CD14-positive monocyte (primary cell): Measurements from ENCODE around the gene STEAP3. TPM values are rescaled to one million over a fixed set of nuclear protein-coding genes. Genes with fewer than 3 reads are reported as not detected.

Source experiments
- DNase-seq, 3 donors: peaks; one replicate each; pipeline ENCODE4 v3.0.0-alpha.2; 2011 to 2022
- H2AFZ ChIP-seq: 2 replicates; pipeline ENCODE4 v1.6.0; 2012; ENCODE audit warnings: mild to moderate bottlenecking, low read depth, low read length, inconsistent platforms; ENCODE audit not compliant: insufficient read depth, poor library complexity, severe bottlenecking
- H3K27ac ChIP-seq, 2 donors: 1 replicate in 1 of 2; 2 replicates in 1 of 2; pipeline ENCODE4 v1.5.1; 2012 to 2013; ENCODE audit warnings: low read length in 2 of 2, control low read depth in 1 of 2, inconsistent platforms in 1 of 2, low read depth in 1 of 2, mild to moderate bottlenecking in 1 of 2
- H3K27me3 ChIP-seq, 2 donors: one replicate each; pipeline versions ENCODE4 v1.6.0 to v1.6.1; 2011 to 2013; ENCODE audit warnings: low read length in 2 of 2; ENCODE audit not compliant: control insufficient read depth in 2 of 2, insufficient read depth in 2 of 2
- H3K36me3 ChIP-seq, 2 donors: replicated peaks in 1 of 2; 1 replicate in 1 of 2; 2 replicates in 1 of 2; pipeline versions ENCODE4 v1.5.1 to v1.6.1; 2012 to 2013; ENCODE audit warnings: low read length in 2 of 2, control low read depth in 1 of 2, inconsistent platforms in 1 of 2, mild to moderate bottlenecking in 1 of 2; ENCODE audit not compliant: insufficient read depth in 2 of 2, control insufficient read depth in 1 of 2
- H3K4me1 ChIP-seq, 2 donors: 1 replicate in 1 of 2; 2 replicates in 1 of 2; pipeline versions ENCODE4 v1.5.1 to v1.6.1; 2012 to 2013; ENCODE audit warnings: low read length in 2 of 2, control low read depth in 1 of 2, inconsistent platforms in 1 of 2, mild to moderate bottlenecking in 1 of 2, moderate library complexity in 1 of 2; ENCODE audit not compliant: insufficient read depth in 2 of 2, control insufficient read depth in 1 of 2
- H3K4me2 ChIP-seq: replicated peaks from 2 replicates; pipeline ENCODE3; 2012; ENCODE audit warnings: low read length, moderate library complexity, mild to moderate bottlenecking; ENCODE audit not compliant: poor library complexity, severe bottlenecking; ENCODE audit errors: extremely low read depth
- H3K4me3 ChIP-seq, 3 experiments: fragments of 200-600 bp in 1 of 3; sonication (generic) in 1 of 3; replicated peaks in 1 of 3; 1 replicate in 2 of 3; 2 replicates in 1 of 3; pipeline ENCODE4 v1.5.1; 2011 to 2013; ENCODE audit warnings: low read length in 3 of 3, mild to moderate bottlenecking in 3 of 3, control low read depth in 2 of 3, low read depth in 2 of 3, inconsistent platforms in 1 of 3, moderate library complexity in 1 of 3
- H3K79me2 ChIP-seq: 2 replicates; pipeline ENCODE4 v1.6.0; 2012; ENCODE audit warnings: mild to moderate bottlenecking, control low read depth, inconsistent platforms, low read length, moderate library complexity; ENCODE audit not compliant: insufficient read depth
- H3K9ac ChIP-seq: 2 replicates; pipeline ENCODE4 v1.6.0; 2017; ENCODE audit warnings: low read length, mild to moderate bottlenecking; ENCODE audit not compliant: insufficient read depth, poor library complexity, severe bottlenecking
- H3K9me3 ChIP-seq, 2 donors: replicated peaks in 1 of 2; 1 replicate in 1 of 2; 2 replicates in 1 of 2; pipeline versions ENCODE4 v1.5.1 to v1.6.1; 2012 to 2013; ENCODE audit warnings: low read length in 2 of 2, control low read depth in 1 of 2; ENCODE audit not compliant: control insufficient read depth in 1 of 2, insufficient read depth in 1 of 2
- H4K20me1 ChIP-seq: 2 replicates; pipeline ENCODE4 v1.6.0; 2012; ENCODE audit warnings: mild to moderate bottlenecking, low read length, control low read depth, moderate library complexity; ENCODE audit not compliant: insufficient read depth
- H3K27ac Mint-ChIP-seq, 7 donors: one replicate each; pipeline ENCODE4 v1.8.0; 2020; ENCODE audit warnings: mild to moderate bottlenecking in 7 of 7, mixed read lengths in 7 of 7, moderate library complexity in 6 of 7, inconsistent platforms in 2 of 7
- H3K27me3 Mint-ChIP-seq, 3 donors: one replicate each; pipeline ENCODE4 v1.8.0; 2021 to 2022; ENCODE audit warnings: low read depth in 3 of 3, mild to moderate bottlenecking in 3 of 3, mixed read lengths in 3 of 3, moderate library complexity in 3 of 3, inconsistent platforms in 1 of 3
- H3K36me3 Mint-ChIP-seq, 2 donors: one replicate each; pipeline ENCODE4 v1.8.0; 2020; ENCODE audit warnings: mixed read lengths in 2 of 2, inconsistent platforms in 1 of 2, mild to moderate bottlenecking in 1 of 2
- H3K4me1 Mint-ChIP-seq: one replicate; pipeline ENCODE4 v1.8.0; 2020; ENCODE audit warnings: mild to moderate bottlenecking, mixed read lengths
- H3K4me3 Mint-ChIP-seq, 2 donors: one replicate each; pipeline ENCODE4 v1.8.0; 2020; ENCODE audit warnings: mild to moderate bottlenecking in 2 of 2, mixed read lengths in 2 of 2, moderate library complexity in 1 of 2
- H3K9me3 Mint-ChIP-seq, 7 donors: one replicate each; pipeline ENCODE4 v1.8.0; 2020 to 2022; ENCODE audit warnings: mixed read lengths in 7 of 7, mild to moderate bottlenecking in 6 of 7, moderate library complexity in 6 of 7, inconsistent platforms in 2 of 7
- CTCF ChIP-seq: fragments of 200-600 bp; IDR thresholded peaks from one replicate; pipeline ENCODE4 v1.8.0; 2022; ENCODE audit warnings: antibody characterized with exemption, mild to moderate bottlenecking
- WGBS: methylation state at CpG from one replicate; pipeline ENCODE4 v1.1.5; 2013; ENCODE audit warnings: missing lambda C conversion rate; ENCODE audit not compliant: insufficient coverage; 5-methylcytosine and 5-hydroxymethylcytosine counted together
- intact Hi-C, 2 donors: fragments of 100-400 bp; cut with micrococcal nuclease; formaldehyde crosslinking; loops; one replicate each; pipeline versions ENCODE4 v1.15.0 to v1.15.1; 2023
- polyA plus RNA-seq, 3 donors: library from polyadenylated mRNA; depleted of rRNA in 1 of 3; unstranded in 2 of 3; stranded (reverse) in 1 of 3; fragments of 300-500 nt in 2 of 3; fragments of >200 nt in 1 of 3; fragmentation: Illumina TruSeq in 2 of 3; gene quantifications; 1 replicate in 2 of 3; 2 replicates in 1 of 3; pipeline ENCODE4 v1.2.3, GENCODE V29; 2012 to 2021

Gene STEAP3
- polyA plus RNA-seq, 3 donors, result 3.0 to 10.7 (median 3.3) TPM

DNA sequence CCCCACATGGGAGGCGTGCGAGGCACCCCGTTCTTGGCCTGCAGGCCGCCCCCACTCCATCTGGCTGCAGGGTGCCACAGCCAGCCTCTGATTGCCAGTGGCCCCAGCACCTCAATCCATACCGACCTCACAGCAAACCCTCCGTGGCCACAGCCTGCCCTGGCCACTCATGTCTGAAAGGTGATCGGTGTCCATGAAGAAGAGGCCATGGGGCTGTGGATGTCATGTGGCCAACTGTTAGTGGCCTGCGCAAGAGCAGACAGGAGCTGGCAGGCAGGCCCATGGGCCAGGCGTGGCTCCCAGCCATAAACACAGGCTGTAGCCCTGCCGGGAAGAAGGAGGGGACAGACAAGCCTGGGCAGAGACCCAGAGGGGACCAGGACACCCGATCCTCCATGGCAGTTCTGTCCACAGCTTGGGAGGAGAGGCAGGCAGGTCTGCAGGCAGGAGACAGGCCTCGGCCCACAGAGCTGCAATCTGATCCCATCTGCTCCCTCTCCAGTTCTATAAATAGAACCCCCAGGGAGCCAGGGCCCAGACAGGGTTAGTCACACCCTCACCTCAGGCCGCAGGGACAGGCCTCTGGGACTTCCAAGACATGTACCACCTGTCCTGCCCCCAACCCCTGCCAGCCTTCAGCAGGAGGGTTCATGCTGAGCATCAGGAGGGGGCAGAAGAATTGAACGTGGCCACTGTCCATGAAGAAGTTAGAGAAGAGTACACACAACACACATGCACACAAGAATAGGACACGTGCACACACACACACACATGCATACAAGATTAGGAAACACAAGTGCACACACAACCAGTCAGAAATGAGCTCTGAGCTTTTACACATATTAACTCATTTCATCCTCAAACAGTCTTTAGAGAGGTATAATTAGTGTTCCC is 16.9 kb downstream of the STEAP3 start:
- H3K4me3 Mint-ChIP-seq, result no peak overlapping the region
- no peaks in the 10 kb centered on the region for H3K9me3 Mint-ChIP-seq
- H3K79me2 ChIP-seq, result no peaks in the 10 kb centered on the region
- no peaks in the 10 kb centered on the region for H4K20me1 ChIP-seq
- no peaks in the 10 kb centered on the region for H3K27me3 ChIP-seq
- H3K4me3 ChIP-seq, result no peak overlapping the region
- no peak overlapping the region for H3K27ac ChIP-seq
- TF ChIP-seq CTCF, result no peak
- peaks cover 0 to 9% of the 10 kb centered on the region in 2 donors for H3K36me3 ChIP-seq
- no peaks in the 10 kb centered on the region for H3K4me1 Mint-ChIP-seq
- H3K4me1 ChIP-seq, result no peaks in the 10 kb centered on the region
- WGBS, result 96% methylated on average over 8 of the region's 15 CpGs
- peaks cover 2 to 9% of the 10 kb centered on the region in 2 donors for H3K36me3 Mint-ChIP-seq
- H2AFZ ChIP-seq, result no peak overlapping the region
- intact Hi-C loops, result no loop called here
- no peak for DNase-seq
- no peak overlapping the region for H3K4me2 ChIP-seq
- H3K27me3 Mint-ChIP-seq, result peaks cover 0 to 2% (median 0%) of the 10 kb centered on the region in 3 donors
- H3K27ac Mint-ChIP-seq, result peak overlapping the region in 1 of 7 donors; percentile 26
- H3K9me3 ChIP-seq, result no peaks in the 10 kb centered on the region
- no peak overlapping the region for H3K9ac ChIP-seq

DNA sequence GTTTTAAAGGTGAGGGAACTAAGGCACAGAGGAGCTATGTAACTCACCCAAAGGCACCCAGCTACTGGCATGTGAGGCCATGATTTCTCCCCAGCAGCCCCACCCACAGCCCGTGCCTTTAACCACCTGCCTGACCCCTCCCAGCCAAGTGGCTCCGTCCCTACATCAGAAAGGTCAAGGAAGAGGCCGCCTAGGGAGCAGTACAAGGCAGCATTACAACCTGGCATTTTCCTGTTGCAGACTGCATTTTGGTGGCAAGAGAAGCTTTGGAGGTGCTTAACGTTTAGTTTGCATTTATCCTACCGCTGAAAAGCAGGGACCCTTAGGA is 17.5 kb downstream of the STEAP3 start:
- no peak overlapping the region for H2AFZ ChIP-seq

More for the DNA sequence above, 17.5 kb downstream of the STEAP3 start:
- no peak overlapping the region for H3K4me2 ChIP-seq
- no peaks in the 10 kb centered on the region for H3K9me3 ChIP-seq
- no peak overlapping the region for H3K4me3 Mint-ChIP-seq
- peaks cover 2 to 12% of the 10 kb centered on the region in 2 donors for H3K36me3 Mint-ChIP-seq
- H3K4me1 Mint-ChIP-seq, result no peaks in the 10 kb centered on the region
- intact Hi-C loops, result no loop called here
- no peak overlapping the region for H3K9ac ChIP-seq
- H3K27ac ChIP-seq, result no peak overlapping the region
- peaks cover 0 to 2% (median 0%) of the 10 kb centered on the region in 7 donors for H3K9me3 Mint-ChIP-seq
- H3K36me3 ChIP-seq, result peaks cover 0 to 15% of the 10 kb centered on the region in 2 donors
- WGBS, result 94% methylated on average over 2 of the region's 5 CpGs
- no peak for TF ChIP-seq CTCF
- H3K4me3 ChIP-seq, result no peak overlapping the region
- no peak for DNase-seq
- no peaks in the 10 kb centered on the region for H3K79me2 ChIP-seq
- no peaks in the 10 kb centered on the region for H3K4me1 ChIP-seq
- no peak overlapping the region for H3K27ac Mint-ChIP-seq
- H4K20me1 ChIP-seq, result no peaks in the 10 kb centered on the region
- H3K27me3 ChIP-seq, result no peaks in the 10 kb centered on the region
- peaks cover 0 to 2% (median 0%) of the 10 kb centered on the region in 3 donors for H3K27me3 Mint-ChIP-seq
